Activated naive CD4-positive, alpha-beta T cell treated with anti-CD3 and anti-CD28 coated beads for 36 hours (primary cell): Measurements from ENCODE around the gene NR0B2. TPM values are rescaled to one million over a fixed set of nuclear protein-coding genes. Genes with fewer than 3 reads are reported as not detected.
"Not testable (repeated sequence)": the region's sequence is repeated elsewhere in the genome, so short reads cannot be mapped to it uniquely, and the experiment has no call there.

Experiments
- CTCF ChIA-PET: fragments of 350-600 bp; sonication (Branson Sonifier 250); formaldehyde crosslinking; loops from one replicate; lab custom pipeline; 2021; ENCODE audit warnings: antibody characterized with exemption; lab: Charles Lee
- DNase-seq: peaks from one replicate; pipeline ENCODE4 v3.0.0-alpha.2; 2020
- H3K27ac Mint-ChIP-seq: one replicate; pipeline ENCODE4 v1.8.0; 2021; ENCODE audit warnings: mild to moderate bottlenecking, mixed read lengths
- H3K27me3 Mint-ChIP-seq: one replicate; pipeline ENCODE4 v1.8.0; 2021; ENCODE audit warnings: low read depth, mixed read lengths
- H3K36me3 Mint-ChIP-seq: one replicate; pipeline ENCODE4 v1.8.0; 2021; ENCODE audit warnings: low read depth, mixed read lengths
- H3K4me1 Mint-ChIP-seq: one replicate; pipeline ENCODE4 v1.8.0; 2021; ENCODE audit warnings: low read depth, mixed read lengths
- H3K4me3 Mint-ChIP-seq: one replicate; pipeline ENCODE4 v1.8.0; 2021; ENCODE audit warnings: mild to moderate bottlenecking, moderate library complexity, mixed read lengths
- H3K9me3 Mint-ChIP-seq: one replicate; pipeline ENCODE4 v1.8.0; 2021; ENCODE audit warnings: mixed read lengths
- intact Hi-C: fragments of 100-400 bp; cut with micrococcal nuclease; formaldehyde crosslinking; loops from one replicate; pipeline ENCODE4 v1.15.1; 2023
- total RNA-seq, 2 experiments: library from RNA; stranded (reverse); gene quantifications; one replicate each; pipeline ENCODE4 v1.2.3, GENCODE V29; 2021

NR0B2 gene
- total RNA-seq, 2 experiments from 2014 or later = not detected

- no peak overlapping the region for H3K4me3 Mint-ChIP-seq
- no peak overlapping the region for H3K27ac Mint-ChIP-seq
- no peaks in the 10 kb centered on the region for H3K27me3 Mint-ChIP-seq
- no peak for DNase-seq
- no peaks in the 10 kb centered on the region for H3K4me1 Mint-ChIP-seq
- CTCF ChIA-PET = no interaction called here
- intact Hi-C loops = no loop called here
- H3K9me3 Mint-ChIP-seq = no peaks in the 10 kb centered on the region
- peaks cover 23% of the 10 kb centered on the region for H3K36me3 Mint-ChIP-seq
Measured at GRCh38 chr1:26949926-26950319, 36.1 kb upstream of the NR0B2 start.

- no peaks in the 10 kb centered on the region for H3K4me1 Mint-ChIP-seq
- no peak overlapping the region for H3K27ac Mint-ChIP-seq
- no peaks in the 10 kb centered on the region for H3K9me3 Mint-ChIP-seq
- no peak overlapping the region for H3K4me3 Mint-ChIP-seq
- H3K27me3 Mint-ChIP-seq = no peaks in the 10 kb centered on the region
- H3K36me3 Mint-ChIP-seq = peaks cover 23% of the 10 kb centered on the region
- CTCF ChIA-PET = no interaction called here
- no peak for DNase-seq
- intact Hi-C loops = no loop called here
Measured at GRCh38 chr1:26949266-26949925, 35.6 kb upstream of the NR0B2 start.

- CTCF ChIA-PET, H3K27me3 Mint-ChIP-seq, intact Hi-C loops, H3K9me3 Mint-ChIP-seq, H3K4me3 Mint-ChIP-seq, DNase-seq, H3K27ac Mint-ChIP-seq, H3K4me1 Mint-ChIP-seq: not testable (repeated sequence)
- peaks cover 22% of the 10 kb centered on the region for H3K36me3 Mint-ChIP-seq
Measured at GRCh38 chr1:26948725-26949057, 34.9 kb upstream of the NR0B2 start.

- Mint-ChIP-seq H3K27me3 (no peaks in the 10 kb centered on the region), H3K4me1 (no peaks in the 10 kb centered on the region), H3K4me3 (no peak overlapping the region), H3K9me3 (no peaks in the 10 kb centered on the region), H3K36me3 (peaks cover 38% of the 10 kb centered on the region), H3K27ac (no peak overlapping the region)
- intact Hi-C loops = no loop called here
- no peak for DNase-seq
- CTCF ChIA-PET = no interaction called here
Measured at GRCh38 chr1:26946270-26946669, 32.5 kb upstream of the NR0B2 start.

- no peak overlapping the region for H3K27ac Mint-ChIP-seq
Measured at GRCh38 chr1:26945728-26946127, 32.0 kb upstream of the NR0B2 start.

GRCh38 chr1:26945138-26945537 lies 31.4 kb upstream of the NR0B2 start:
- DNase-seq = no peak
- CTCF ChIA-PET = interaction anchor here (0.9 kb wide), 1 partner anchor 9 kb away, joined by 3 read pairs; no protein-coding TSS in a partner anchor

More at GRCh38 chr1:26945728-26946127, 32.0 kb upstream of the NR0B2 start:
- CTCF ChIA-PET = no interaction called here
- Mint-ChIP-seq H3K4me3 (no peak overlapping the region), H3K27me3 (no peaks in the 10 kb centered on the region), H3K4me1 (no peaks in the 10 kb centered on the region), H3K36me3 (peaks cover 39% of the 10 kb centered on the region), H3K9me3 (no peaks in the 10 kb centered on the region)
- intact Hi-C loops = no loop called here
- DNase-seq = no peak

GRCh38 chr1:26942656-26943055 lies 28.9 kb upstream of the NR0B2 start:
- CTCF ChIA-PET = interaction anchor here (0.6 kb wide), 1 partner anchor 652 kb away, joined by 4 read pairs; no protein-coding TSS in a partner anchor
- Mint-ChIP-seq H3K27ac (no peak overlapping the region), H3K27me3 (no peaks in the 10 kb centered on the region), H3K9me3 (no peaks in the 10 kb centered on the region), H3K4me3 (no peak overlapping the region), H3K36me3 (peaks cover 43% of the 10 kb centered on the region), H3K4me1 (peaks cover 2% of the 10 kb centered on the region)
- intact Hi-C loops = no loop called here
- no peak for DNase-seq

More at GRCh38 chr1:26945138-26945537, 31.4 kb upstream of the NR0B2 start:
- no peaks in the 10 kb centered on the region for H3K4me1 Mint-ChIP-seq
- H3K9me3 Mint-ChIP-seq = no peaks in the 10 kb centered on the region
- no peak overlapping the region for H3K4me3 Mint-ChIP-seq
- H3K36me3 Mint-ChIP-seq = peaks cover 39% of the 10 kb centered on the region
- H3K27ac Mint-ChIP-seq = no peak overlapping the region
- intact Hi-C loops = no loop called here
- no peaks in the 10 kb centered on the region for H3K27me3 Mint-ChIP-seq

- CTCF ChIA-PET = no interaction called here
- no peak for DNase-seq
- H3K36me3 Mint-ChIP-seq = peaks cover 39% of the 10 kb centered on the region
- peaks cover 2% of the 10 kb centered on the region for H3K4me1 Mint-ChIP-seq
- no peaks in the 10 kb centered on the region for H3K9me3 Mint-ChIP-seq
- H3K4me3 Mint-ChIP-seq = no peak overlapping the region
- no peak overlapping the region for H3K27ac Mint-ChIP-seq
- H3K27me3 Mint-ChIP-seq = no peaks in the 10 kb centered on the region
- intact Hi-C loops = no loop called here
Measured at GRCh38 chr1:26941311-26941710, 27.5 kb upstream of the NR0B2 start.

- Mint-ChIP-seq H3K9me3 (no peaks in the 10 kb centered on the region), H3K27ac (no peak overlapping the region), H3K36me3 (peaks cover 32% of the 10 kb centered on the region), H3K4me1 (peaks cover 2% of the 10 kb centered on the region), H3K4me3 (no peak overlapping the region), H3K27me3 (no peaks in the 10 kb centered on the region)
- no peak for DNase-seq
- intact Hi-C loops = no loop called here
- CTCF ChIA-PET = no interaction called here
Measured at GRCh38 chr1:26938659-26939025, 24.9 kb upstream of the NR0B2 start.

GRCh38 chr1:26938004-26938658 lies 24.4 kb upstream of the NR0B2 start:
- intact Hi-C loops = no loop called here
- CTCF ChIA-PET = interaction anchor here (0.5 to 1.0 kb wide), 2 partner anchors 186 to 395 kb away, joined by 3 read pairs; no protein-coding TSS in a partner anchor
- Mint-ChIP-seq H3K4me1 (peaks cover 2% of the 10 kb centered on the region), H3K9me3 (no peaks in the 10 kb centered on the region), H3K27ac (no peak overlapping the region), H3K4me3 (no peak overlapping the region), H3K36me3 (peaks cover 31% of the 10 kb centered on the region), H3K27me3 (no peaks in the 10 kb centered on the region)
- DNase-seq = no peak

- H3K27ac Mint-ChIP-seq = no peak overlapping the region
- H3K4me3 Mint-ChIP-seq = no peak overlapping the region
- peaks cover 30% of the 10 kb centered on the region for H3K36me3 Mint-ChIP-seq
- no peaks in the 10 kb centered on the region for H3K27me3 Mint-ChIP-seq
- CTCF ChIA-PET = no interaction called here
- DNase-seq = no peak
- no peaks in the 10 kb centered on the region for H3K9me3 Mint-ChIP-seq
- intact Hi-C loops = no loop called here
- H3K4me1 Mint-ChIP-seq = peaks cover 2% of the 10 kb centered on the region
Measured at GRCh38 chr1:26936823-26937222, 23.0 kb upstream of the NR0B2 start.

GRCh38 chr1:26932531-26932930 lies 18.8 kb upstream of the NR0B2 start:
- H3K4me1 Mint-ChIP-seq = no peaks in the 10 kb centered on the region
- peaks cover 37% of the 10 kb centered on the region for H3K36me3 Mint-ChIP-seq

GRCh38 chr1:26923711-26924110 lies 9.9 kb upstream of the NR0B2 start:
- Mint-ChIP-seq H3K27ac (no peak overlapping the region), H3K4me3 (peak overlapping the region; percentile 99), H3K27me3 (no peaks in the 10 kb centered on the region), H3K36me3 (peaks cover 45% of the 10 kb centered on the region), H3K9me3 (no peaks in the 10 kb centered on the region), H3K4me1 (peaks cover 40% of the 10 kb centered on the region)
- intact Hi-C loops = loop anchor here (5.0 kb wide), 1 partner anchor 69 kb away; the partner anchor contains the start of gene TRNP1
- CTCF ChIA-PET = no interaction called here
- DNase-seq = peak; percentile 35

More at GRCh38 chr1:26932531-26932930, 18.8 kb upstream of the NR0B2 start:
- CTCF ChIA-PET = no interaction called here
- Mint-ChIP-seq H3K9me3 (no peaks in the 10 kb centered on the region), H3K27ac (no peak overlapping the region), H3K27me3 (no peaks in the 10 kb centered on the region), H3K4me3 (no peak overlapping the region)
- DNase-seq = no peak
- intact Hi-C loops = no loop called here
